Loucy (cell line): ENCODE data around the gene RUFY1.

Experiments
- H2AFZ ChIP-seq: fragments of 200-600 bp; sonication (generic); 2 replicates; pipeline ENCODE4 v1.6.0; 2016; ENCODE audit warnings: antibody characterized with exemption, mild to moderate bottlenecking, low read length, moderate library complexity
- H3F3A ChIP-seq: fragments of 200-600 bp; 2 replicates; pipeline ENCODE4 v1.6.0; 2016; ENCODE audit warnings: antibody characterized with exemption, low read depth, mild to moderate bottlenecking
- H3K27me3 ChIP-seq: fragments of 200-600 bp; sonication (generic); 2 replicates; pipeline ENCODE4 v1.6.1; 2014; ENCODE audit warnings: low read length, mild to moderate bottlenecking; ENCODE audit not compliant: insufficient read depth, poor library complexity, severe bottlenecking
- H3K36me3 ChIP-seq: fragments of 200-600 bp; sonication (generic); 2 replicates; pipeline ENCODE4 v1.6.1; 2016; ENCODE audit warnings: low read length; ENCODE audit not compliant: insufficient read depth
- H3K4me1 ChIP-seq: fragments of 200-600 bp; sonication (generic); 2 replicates; pipeline ENCODE4 v1.5.1; 2014; ENCODE audit warnings: low read length, mild to moderate bottlenecking; ENCODE audit not compliant: insufficient read depth, poor library complexity, severe bottlenecking
- H3K4me2 ChIP-seq: fragments of 200-600 bp; sonication (generic); 2 replicates; pipeline ENCODE4 v1.6.0; 2014; ENCODE audit warnings: antibody characterized with exemption, low read length, low read depth, mild to moderate bottlenecking; ENCODE audit not compliant: poor library complexity, severe bottlenecking
- H3K4me3 ChIP-seq: fragments of 200-600 bp; sonication (generic); 2 replicates; pipeline ENCODE4 v1.5.1; 2014; ENCODE audit warnings: low read length, mild to moderate bottlenecking, mixed read lengths; ENCODE audit not compliant: poor library complexity, severe bottlenecking
- H3K79me2 ChIP-seq: fragments of 200-600 bp; sonication (generic); 2 replicates; pipeline ENCODE4 v1.6.1; 2014; ENCODE audit warnings: low read length; ENCODE audit not compliant: insufficient read depth
- H3K9ac ChIP-seq: fragments of 200-600 bp; sonication (generic); 2 replicates; pipeline ENCODE4 v1.6.0; 2014; ENCODE audit warnings: mild to moderate bottlenecking, low read depth, low read length, moderate library complexity; ENCODE audit not compliant: poor library complexity, severe bottlenecking
- H3K9me2 ChIP-seq: fragments of 200-600 bp; sonication (generic); replicated peaks from 2 replicates; pipeline ENCODE4 v1.6.1; 2016; ENCODE audit warnings: low read depth, low read length, mixed read lengths
- H3K9me3 ChIP-seq: fragments of 200-600 bp; sonication (generic); 2 replicates; pipeline ENCODE4 v1.6.1; 2014; ENCODE audit warnings: mild to moderate bottlenecking, antibody characterized with exemption, low read length, low read depth; ENCODE audit not compliant: insufficient read depth
- H4K20me1 ChIP-seq: fragments of 200-600 bp; sonication (generic); 2 replicates; pipeline ENCODE4 v1.6.0; 2014; ENCODE audit warnings: antibody characterized with exemption, low read length, mild to moderate bottlenecking; ENCODE audit not compliant: insufficient read depth, poor library complexity, severe bottlenecking
- EZH2phosphoT487 ChIP-seq: fragments of 200-600 bp; IDR thresholded peaks from 2 replicates; pipeline ENCODE4 v1.6.1; 2018; ENCODE audit warnings: antibody characterized with exemption, mild to moderate bottlenecking, moderate library complexity, borderline replicate concordance
- TF ChIP-seq, protein P1 (sequence below): fragments of 200-600 bp; sonication (generic); conservative IDR thresholded peaks from 2 replicates; pipeline ENCODE4 v1.5.1; 2014; ENCODE audit warnings: mild to moderate bottlenecking, antibody characterized with exemption, low read length

RUFY1 gene

DNA sequence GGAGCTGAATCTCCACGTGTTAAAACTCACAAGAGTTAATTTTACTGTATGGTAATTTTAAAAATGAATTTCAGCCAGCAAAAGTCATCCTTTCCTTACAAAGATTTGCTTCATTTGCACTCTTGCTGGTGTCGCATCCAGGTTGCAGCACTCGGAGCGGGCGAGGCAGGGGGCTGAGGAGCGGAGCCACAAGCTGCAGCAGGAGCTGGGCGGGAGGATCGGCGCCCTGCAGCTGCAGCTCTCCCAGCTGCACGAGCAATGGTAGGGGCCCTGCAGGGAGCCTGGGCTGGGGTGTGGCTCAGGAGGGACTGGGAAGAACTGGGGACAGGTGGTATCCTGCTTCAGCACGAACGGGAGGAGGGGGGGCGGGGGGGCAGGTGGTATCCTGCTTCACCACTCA, 46.1 kb downstream of the RUFY1 start:
- no peak overlapping the region for H2AFZ ChIP-seq
- H3K9me3 ChIP-seq = no peaks in the 10 kb centered on the region
- H3K9ac ChIP-seq = no peak overlapping the region
- no peaks in the 10 kb centered on the region; the same call in 1 of the 2 replicates for H3K36me3 ChIP-seq
- H3K9me2 ChIP-seq = no peaks in the 10 kb centered on the region
- no peaks in the 10 kb centered on the region for H4K20me1 ChIP-seq
- no peaks in the 10 kb centered on the region for H3K79me2 ChIP-seq
- no peak for TF ChIP-seq EZH2phosphoT487
- no peak overlapping the region for H3K4me3 ChIP-seq
- no peaks in the 10 kb centered on the region for H3F3A ChIP-seq
- no peaks in the 10 kb centered on the region for H3K27me3 ChIP-seq
- no peaks in the 10 kb centered on the region for H3K4me1 ChIP-seq
- no peak overlapping the region for H3K4me2 ChIP-seq

DNA sequence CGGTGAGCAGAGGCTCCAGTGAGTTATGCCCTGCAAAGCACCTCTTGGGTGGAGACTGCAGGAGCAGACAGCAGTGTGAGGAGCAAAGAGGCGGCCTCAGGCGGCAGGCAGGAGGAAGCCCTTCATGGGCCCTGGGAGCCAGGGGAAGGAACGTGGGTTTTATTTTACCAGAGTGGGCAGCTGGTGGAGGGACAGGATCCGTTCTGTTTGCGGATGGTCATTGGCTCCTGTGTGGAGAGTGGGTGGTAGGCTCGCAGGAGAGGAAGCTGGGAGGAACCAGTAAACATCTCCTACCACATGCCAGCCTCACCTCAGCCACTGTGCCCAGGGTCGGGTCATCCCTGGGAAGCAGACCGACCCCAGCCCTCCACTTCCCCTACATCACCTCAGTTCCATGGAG, 48.7 kb downstream of the RUFY1 start:
- Histone ChIP-seq H3K4me1 (no peaks in the 10 kb centered on the region), H3F3A (no peaks in the 10 kb centered on the region), H3K79me2 (no peaks in the 10 kb centered on the region), H3K4me2 (no peak overlapping the region), H3K9me2 (no peaks in the 10 kb centered on the region), H4K20me1 (no peaks in the 10 kb centered on the region), H3K9ac (no peak overlapping the region), H3K27me3 (no peaks in the 10 kb centered on the region), H3K4me3 (no peak overlapping the region), H3K36me3 (no peaks in the 10 kb centered on the region; the same call in 1 of the 2 replicates), H3K9me3 (no peaks in the 10 kb centered on the region), H2AFZ (no peak overlapping the region)
- TF ChIP-seq, protein P1, sequence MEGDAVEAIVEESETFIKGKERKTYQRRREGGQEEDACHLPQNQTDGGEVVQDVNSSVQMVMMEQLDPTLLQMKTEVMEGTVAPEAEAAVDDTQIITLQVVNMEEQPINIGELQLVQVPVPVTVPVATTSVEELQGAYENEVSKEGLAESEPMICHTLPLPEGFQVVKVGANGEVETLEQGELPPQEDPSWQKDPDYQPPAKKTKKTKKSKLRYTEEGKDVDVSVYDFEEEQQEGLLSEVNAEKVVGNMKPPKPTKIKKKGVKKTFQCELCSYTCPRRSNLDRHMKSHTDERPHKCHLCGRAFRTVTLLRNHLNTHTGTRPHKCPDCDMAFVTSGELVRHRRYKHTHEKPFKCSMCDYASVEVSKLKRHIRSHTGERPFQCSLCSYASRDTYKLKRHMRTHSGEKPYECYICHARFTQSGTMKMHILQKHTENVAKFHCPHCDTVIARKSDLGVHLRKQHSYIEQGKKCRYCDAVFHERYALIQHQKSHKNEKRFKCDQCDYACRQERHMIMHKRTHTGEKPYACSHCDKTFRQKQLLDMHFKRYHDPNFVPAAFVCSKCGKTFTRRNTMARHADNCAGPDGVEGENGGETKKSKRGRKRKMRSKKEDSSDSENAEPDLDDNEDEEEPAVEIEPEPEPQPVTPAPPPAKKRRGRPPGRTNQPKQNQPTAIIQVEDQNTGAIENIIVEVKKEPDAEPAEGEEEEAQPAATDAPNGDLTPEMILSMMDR = no peak
- TF ChIP-seq EZH2phosphoT487 = no peak

DNA sequence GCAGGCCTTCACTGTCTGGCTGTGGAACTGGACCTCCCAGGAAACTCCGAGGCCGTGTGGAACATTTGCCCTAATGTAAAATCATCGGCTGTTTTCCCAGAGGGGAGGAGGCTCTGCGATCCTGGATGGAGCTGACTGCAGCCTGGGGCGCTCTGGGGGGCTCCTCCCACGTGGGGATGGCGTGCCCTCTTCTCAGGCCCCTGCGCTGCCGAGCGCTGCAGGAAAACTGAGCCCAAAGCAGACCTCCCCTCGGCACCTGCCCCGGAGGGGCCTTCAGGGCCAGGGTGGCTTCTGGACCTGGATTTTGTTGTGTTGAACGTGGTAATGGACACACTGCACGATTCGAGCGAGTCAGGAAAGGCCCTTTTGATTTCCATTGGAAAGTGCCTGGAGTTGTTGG, 49.2 kb downstream of the RUFY1 start:
- no peak for TF ChIP-seq EZH2phosphoT487
- TF ChIP-seq, protein P1 = no peak
- Histone ChIP-seq H3K4me1 (no peaks in the 10 kb centered on the region), H3K79me2 (no peaks in the 10 kb centered on the region), H4K20me1 (no peaks in the 10 kb centered on the region), H3K9me3 (no peaks in the 10 kb centered on the region), H3K4me3 (no peak overlapping the region), H3K27me3 (no peaks in the 10 kb centered on the region), H3K36me3 (no peaks in the 10 kb centered on the region; the same call in 1 of the 2 replicates), H3K9me2 (no peaks in the 10 kb centered on the region), H3F3A (no peaks in the 10 kb centered on the region), H3K9ac (no peak overlapping the region), H2AFZ (no peak overlapping the region), H3K4me2 (no peak overlapping the region)

DNA sequence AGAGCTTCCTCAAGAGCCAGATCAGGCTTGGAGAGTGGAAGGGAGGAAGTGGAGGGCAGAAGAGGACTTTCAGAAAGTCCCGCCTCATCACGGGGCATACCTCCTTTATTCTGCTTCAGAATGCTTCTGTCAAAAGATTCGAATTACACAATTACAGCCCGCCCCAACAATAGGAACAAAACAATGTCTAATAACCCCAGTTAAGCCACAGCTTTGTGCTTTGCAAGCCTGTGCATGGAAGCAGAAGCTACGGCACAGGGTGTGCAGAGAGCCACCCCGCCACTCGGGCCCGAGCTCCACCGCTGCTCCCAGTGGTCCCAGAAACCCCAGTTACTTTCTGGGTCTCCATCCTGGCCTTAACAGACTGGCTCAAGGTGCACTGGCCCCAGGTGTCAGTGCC, 49.6 kb downstream of the RUFY1 start:
- Histone ChIP-seq H2AFZ (no peak overlapping the region), H3K4me3 (no peak overlapping the region), H3K27me3 (no peaks in the 10 kb centered on the region), H3K79me2 (no peaks in the 10 kb centered on the region), H3K9me2 (no peaks in the 10 kb centered on the region), H3K4me1 (no peaks in the 10 kb centered on the region), H3K36me3 (no peaks in the 10 kb centered on the region; the same call in 1 of the 2 replicates), H3F3A (no peaks in the 10 kb centered on the region), H3K4me2 (no peak overlapping the region), H3K9me3 (no peaks in the 10 kb centered on the region), H4K20me1 (no peaks in the 10 kb centered on the region), H3K9ac (no peak overlapping the region)
- TF ChIP-seq, protein P1 = no peak
- no peak for TF ChIP-seq EZH2phosphoT487
